Femur (tissue), 1 donor: ENCODE measurements around the gene EIF4H.

Experiments used
- DNase-seq: peaks from one replicate; pipeline ENCODE4 v3.0.0-alpha.2; 2017

Gene EIF4H

DNA sequence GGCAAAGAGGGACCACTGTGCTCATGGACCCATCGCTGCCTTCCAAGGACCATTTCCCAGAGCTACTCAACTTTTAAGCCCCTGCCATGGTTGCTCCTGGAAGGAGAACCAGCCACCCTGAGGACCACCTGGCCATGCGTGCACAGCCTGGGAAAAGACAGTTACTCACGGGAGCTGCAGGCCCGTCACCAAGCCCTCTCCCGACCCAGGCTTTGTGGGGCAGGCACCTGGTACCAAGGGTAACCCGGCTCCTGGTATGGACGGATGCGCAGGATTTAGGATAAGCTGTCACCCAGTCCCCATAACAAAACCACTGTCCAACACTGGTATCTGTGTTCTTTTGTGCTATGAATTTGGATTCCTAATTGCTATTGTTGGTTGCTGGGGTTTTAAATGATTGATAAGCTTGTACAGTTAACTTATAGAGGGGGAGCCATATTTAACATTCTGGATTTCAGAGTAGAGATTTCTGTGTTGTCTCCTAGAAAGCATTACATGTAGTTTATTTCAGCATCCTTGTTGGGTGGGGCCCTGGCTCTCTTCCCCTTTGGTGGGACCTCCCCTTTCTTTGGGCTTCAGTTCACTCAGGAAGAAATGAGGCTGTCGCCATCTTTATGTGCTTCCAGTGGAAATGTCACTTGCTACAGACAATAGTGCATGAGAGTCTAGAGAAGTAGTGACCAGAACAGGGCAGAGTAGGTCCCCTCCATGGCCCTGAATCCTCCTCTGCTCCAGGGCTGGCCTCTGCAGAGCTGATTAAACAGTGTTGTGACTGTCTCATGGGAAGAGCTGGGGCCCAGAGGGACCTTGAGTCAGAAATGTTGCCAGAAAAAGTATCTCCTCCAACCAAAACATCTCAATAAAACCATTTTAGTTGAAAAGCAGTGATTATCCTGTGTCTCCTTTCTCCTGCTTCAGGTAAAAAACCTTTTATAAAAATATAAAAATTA is 55.1 kb downstream of the EIF4H start:
- no peak for DNase-seq

DNA sequence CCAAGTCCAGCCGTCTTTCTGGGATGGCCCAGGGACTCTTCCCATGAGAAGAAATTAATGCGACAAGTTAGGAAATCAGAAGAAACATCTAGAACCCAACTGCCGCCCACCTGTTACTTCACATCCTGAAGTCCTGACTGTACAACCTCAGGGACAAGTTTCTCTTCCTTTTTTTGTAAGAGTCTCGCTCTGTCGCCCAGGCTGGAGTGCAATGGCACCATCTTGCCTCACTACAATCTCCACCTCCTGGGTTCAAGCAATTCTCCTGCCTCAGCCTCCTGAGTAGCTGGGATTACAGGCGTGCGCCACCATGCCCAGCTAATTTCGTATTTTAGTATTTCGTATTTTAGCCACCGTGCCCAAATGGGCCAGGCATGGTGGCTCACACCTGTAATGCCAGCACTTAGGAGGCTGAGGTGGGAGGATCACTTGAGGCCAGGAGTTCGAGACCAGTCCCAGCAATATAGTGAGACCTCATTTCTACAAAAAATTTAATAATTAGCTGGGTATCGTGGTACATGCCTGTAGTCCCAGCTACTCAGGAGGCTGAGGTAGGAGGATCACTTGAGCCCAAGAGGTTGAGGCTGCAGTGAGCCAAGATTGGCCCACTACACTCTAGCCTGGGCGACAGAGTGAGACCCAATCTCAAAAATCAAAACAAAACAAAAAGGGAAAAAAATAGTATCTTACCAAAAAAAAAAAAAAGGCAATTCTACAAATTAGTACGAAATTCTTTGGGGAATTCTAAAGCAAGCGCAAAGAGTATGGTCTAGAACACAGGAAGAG is 56.5 kb downstream of the EIF4H start:
- DNase-seq, result no peak

DNA sequence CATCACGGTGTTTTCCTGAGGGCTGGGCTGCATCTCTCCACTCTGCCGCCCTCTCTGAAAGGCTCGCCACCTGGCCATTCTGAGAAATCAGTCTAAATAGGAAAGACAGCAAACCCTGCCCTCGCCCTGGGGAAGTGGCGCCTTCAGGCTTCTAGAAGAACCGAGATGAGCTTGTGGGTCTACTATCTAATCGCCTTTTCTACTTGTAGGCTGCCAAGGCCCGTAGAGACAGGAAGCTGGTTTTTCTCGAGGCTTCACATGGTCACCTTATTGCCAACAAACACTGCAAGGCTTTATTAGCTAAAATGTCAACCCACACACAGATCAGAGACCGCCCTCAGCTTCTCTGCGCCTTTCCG is 57.1 kb downstream of the EIF4H start:
- no peak for DNase-seq

DNA sequence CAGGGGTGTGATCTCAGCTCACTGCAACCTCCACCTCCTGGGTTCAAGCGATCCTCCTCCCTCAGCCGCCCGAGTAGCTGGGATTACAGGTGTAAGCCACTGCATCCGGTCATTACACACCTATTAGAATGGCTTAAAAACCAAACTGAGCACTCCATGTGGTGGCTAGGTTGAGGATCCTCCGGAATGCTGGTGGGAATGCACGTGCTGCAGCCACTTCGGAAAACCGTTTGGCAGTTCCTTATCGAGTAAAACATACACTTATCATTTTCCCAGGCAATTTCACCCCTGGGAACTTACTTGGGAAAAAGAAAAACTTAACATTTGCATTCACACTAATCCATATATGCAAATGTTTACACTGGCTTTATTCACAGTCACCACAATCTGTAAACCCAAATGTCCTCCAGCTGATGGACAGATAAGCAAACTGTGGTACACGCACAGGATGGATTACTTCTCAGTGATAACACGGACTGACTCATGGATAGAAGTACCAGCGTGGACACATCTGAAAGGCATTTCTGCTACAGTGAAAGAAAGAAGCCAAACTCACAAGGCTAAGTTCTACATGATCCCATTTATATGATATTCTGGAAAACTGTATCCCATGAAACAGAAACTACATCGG is 59.6 kb downstream of the EIF4H start:
- no peak for DNase-seq

DNA sequence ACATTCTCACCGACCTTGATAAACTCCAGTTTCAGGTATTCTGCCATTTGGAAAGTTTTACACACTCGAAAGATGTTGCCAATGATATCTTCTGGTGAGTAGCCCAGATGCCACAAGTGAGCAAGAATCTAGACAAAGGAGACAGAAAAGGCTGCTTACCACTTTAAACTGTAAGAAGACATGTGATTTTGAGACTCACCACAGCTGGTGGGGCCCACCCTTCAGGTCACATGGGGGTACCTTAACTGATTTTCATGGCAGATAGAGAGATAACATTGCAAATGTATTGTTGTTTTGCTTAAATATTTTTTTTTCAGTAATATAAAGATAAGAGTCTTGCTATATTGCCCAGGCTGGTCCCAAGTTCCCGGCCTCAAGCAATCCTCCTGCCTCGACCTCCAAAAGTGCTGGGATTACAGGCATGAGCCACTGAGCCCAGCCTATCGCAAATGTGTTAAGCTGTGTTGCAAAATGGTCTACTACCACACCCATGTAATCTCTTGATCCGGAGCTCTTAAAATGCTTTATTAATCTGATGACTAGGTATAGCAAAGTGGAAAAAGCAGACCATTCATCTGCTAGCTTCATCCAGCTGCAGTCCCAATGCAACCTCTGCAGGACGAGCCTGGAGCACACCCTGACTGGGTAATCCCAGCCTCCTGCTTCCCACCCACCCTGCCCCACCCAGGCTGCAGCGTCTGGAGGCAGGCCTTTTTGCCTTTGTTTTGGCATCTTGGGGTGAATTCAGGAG is 61.5 kb downstream of the EIF4H start:
- DNase-seq, result no peak

DNA sequence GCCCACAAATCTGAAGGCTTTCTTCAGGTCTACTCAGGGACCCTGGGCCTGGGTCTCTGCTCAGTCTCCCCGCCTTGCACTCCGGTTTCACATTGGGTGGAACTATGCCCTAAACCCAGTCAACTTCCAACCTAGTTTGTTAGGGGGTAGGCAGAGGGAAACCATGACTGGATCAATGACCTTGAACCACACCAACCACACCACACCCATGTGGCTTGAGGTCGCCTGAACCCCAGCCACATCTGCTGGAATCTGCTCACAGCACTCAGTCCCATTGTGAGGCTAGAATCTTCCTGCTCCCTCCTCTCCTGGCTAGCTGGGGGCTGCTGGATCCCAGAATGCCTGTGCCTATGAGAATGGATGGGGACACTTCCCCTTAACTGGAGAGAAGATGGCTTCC is 62.1 kb downstream of the EIF4H start:
- DNase-seq, result no peak

DNA sequence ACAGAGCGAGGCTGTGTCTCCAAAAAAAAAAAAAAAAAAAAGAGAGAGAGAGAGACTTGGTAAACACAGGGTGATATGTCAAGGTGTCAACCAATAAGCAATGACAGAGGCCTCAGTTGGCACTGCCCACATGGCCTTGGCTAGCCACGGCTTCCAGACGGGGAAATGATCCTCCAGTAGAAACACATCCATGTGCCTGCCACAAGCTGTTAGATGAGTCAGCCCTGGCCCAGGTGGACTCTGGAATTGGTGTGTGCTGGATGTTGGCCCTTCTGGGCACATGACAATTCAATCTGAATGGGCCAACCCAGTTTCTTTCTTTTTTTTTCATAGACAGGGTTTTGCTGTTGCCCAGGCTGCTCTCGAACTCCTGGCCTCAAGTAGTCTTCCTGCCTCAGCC is 66.3 kb downstream of the EIF4H start:
- no peak for DNase-seq

DNA sequence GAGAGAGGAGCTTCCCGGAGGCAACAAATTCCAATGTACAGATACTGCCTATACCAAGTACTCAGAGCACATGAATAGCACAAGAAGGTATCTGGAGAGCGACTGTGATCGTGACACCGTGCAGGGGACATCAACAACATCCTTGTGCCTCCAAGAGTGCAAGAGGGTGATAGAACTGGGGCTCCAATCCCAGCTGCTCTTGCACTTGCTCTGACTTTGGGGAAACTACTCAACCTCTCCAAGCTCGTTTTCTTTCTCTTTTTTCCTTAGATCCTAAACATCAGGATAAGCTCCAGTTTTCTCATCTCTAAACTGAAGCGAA is 67.9 kb downstream of the EIF4H start:
- no peak for DNase-seq

DNA sequence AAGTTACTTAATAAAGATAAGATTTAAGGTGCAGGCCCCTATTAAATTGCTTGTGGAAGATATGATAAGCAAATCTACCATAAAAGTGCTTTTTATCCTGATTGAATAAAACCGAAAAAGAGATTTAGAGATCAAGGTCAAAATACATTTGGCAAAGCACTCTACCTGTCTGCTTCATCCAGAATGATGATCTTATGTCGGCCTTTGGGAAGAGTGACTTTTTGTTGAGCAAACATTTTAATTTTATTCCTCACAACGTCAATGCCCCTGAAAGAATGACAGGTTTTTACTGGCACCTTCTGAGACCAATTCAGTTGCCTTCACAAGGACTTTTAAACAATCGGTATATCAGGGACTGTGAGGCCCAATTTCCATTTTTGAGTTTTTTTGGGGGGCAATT is 72.3 kb downstream of the EIF4H start:
- no peak for DNase-seq
